Endometrial microvascular endothelial cells (primary cell): ENCODE results near the gene STPG2. TPM values are rescaled to one million over a fixed set of nuclear protein-coding genes. Genes with fewer than 3 reads are reported as not detected.
"Not testable (repeated sequence)": the region's sequence is repeated elsewhere in the genome, so short reads cannot be mapped to it uniquely, and the experiment has no call there.

ENCODE experiments used
- in situ Hi-C: cut with HindIII; loops from 2 replicates; pipeline ENCODE4 v1.10.0; 2017; ENCODE audit warnings: low sequenced_read_pairs, low pct_unique_long_range_greater_than_20kb; ENCODE audit errors: inconsistent ontology term
- total RNA-seq: library from RNA; depleted of rRNA; stranded (reverse); fragments of >200 nt; gene quantifications from one replicate; pipeline ENCODE4 v1.2.3, GENCODE V29; 2015; ENCODE audit errors: inconsistent ontology term

STPG2 gene
- total RNA-seq, 1 donor from 2014 or later = not detected

DNA sequence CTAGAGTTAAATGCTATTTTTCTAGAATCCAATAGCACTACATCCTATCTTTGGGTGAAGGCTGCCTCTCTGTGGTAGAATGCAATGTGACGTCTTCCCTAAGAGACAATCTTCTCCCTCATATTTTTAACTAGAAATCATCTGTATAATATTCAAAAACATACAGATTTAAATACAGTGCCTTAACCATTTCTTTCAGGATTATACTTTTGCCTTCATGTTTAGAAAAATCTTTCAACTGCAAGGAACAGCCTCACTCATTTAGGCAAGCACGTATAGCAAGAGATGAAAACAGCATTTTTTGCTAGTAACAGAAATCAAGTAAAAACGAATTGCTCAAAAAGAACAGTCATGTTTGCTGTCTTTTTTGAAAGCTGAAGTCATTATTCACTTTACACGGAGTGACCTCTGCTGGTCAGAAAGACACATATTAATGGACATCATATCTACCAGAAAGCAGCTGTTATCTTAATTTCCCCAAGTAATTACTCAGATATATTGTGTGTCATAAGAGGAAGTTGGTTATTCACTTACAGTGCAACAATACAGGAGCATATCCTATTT is 422.3 kb downstream of the STPG2 start:
- in situ Hi-C loops = no loop called here

DNA sequence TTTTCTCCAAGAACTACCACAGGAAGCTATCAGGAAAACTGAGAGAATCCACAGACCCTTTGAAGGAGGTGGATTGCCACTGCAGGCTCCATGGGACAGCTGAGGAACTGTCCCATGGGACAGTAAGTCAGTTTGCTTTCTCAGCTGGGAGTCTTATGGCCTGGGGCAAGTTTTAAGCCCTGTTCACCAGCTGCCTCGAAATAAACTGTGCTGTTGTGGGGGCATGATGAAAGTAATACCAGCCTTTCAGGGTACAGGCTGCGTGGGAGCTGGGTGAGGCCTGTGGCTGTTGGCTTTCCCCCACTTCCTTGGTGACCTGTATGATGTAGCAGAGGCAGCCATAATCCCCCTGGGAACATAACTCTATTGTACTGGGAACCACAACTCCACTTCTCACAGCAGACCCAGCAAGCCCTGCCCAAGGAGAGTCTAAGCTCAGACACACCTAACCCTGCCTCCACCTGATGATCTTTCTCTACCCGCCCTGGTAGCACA is 452.1 kb downstream of the STPG2 start:
- in situ Hi-C loops = no loop called here

DNA sequence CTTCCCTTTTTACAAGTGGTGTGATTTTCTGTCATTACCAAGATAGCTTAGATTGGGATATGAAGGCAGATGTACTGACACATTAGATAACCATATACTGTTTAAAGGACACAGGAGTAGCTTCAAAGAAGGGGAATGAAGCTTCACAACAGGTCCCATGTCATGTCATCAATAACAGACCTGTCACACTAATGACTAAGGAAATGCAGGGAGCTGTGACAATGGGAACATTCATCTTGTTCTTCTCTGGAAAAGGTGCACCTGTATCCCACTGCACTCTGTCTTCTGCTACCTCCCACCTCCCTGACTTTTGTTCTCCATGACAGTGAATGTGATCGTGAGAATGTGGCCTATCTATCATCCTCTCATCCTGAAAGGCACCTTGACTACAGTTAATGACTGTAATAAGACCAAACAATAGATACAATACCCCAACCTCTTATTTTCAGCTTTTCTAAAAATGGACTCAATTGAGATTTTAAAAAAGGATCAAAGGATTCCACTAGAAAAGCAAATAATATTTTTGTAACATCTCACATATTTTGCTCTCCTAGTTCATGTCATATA is 472.5 kb downstream of the STPG2 start:
- in situ Hi-C loops = no loop called here

DNA sequence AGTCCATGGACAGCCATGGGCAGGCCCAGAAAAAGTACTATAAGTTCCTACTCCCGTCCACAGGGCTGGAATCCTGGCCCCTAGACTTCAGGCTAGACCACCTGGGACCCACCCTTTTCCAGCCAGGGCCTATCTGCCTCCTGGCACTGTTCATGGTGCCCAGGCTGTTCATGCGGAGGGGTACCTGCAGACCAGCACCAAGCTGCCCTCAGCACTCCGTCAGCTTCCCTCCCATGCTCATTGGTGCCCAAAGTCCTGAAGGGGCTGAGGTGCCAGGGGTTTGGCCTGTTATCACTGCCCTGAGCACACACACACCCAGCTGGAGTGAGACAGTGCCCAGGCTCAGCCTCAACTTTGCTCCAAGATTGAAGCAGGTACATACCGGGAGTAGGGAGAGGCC is 477.7 kb downstream of the STPG2 start:
- in situ Hi-C loops = no loop called here

DNA sequence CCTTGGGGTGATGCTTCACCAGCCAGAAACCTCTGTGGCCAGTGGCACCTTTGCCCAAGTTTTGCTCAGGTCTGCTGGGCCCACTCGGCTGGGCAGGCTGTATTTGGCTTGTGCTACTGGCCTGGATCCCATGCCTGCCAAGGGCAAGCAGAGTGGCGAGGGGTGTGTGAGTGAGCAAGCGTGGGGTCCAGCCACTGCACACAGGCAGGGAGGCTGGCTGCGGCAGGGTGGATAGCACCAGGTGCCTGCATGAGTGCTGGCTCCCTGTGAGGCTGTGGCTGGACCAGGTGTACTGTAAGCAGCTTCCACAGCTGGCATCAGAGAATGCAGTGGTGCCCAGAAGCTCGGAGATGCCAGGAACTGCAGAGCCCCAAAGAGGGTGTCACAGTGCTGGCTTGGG is 478.5 kb downstream of the STPG2 start:
- in situ Hi-C loops = no loop called here

DNA sequence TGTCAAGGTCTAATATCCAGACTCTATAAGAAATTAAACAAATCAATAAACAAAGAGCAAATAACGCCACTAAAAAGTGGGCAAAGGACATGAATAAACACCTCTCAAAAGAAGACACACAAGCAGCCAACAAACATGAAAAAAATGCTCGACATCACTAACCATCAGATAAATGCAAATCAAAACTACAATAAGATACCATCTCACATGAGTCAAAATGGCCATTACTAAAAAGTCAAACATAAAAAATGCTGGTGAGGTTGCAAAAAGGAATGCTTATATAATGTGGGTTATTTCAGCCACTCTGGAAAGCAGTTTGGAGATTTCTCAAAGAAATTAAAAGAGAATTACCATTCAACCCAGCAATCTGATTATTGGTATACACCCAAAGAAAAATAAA is 481.1 kb downstream of the STPG2 start:
- in situ Hi-C loops = no loop called here

DNA sequence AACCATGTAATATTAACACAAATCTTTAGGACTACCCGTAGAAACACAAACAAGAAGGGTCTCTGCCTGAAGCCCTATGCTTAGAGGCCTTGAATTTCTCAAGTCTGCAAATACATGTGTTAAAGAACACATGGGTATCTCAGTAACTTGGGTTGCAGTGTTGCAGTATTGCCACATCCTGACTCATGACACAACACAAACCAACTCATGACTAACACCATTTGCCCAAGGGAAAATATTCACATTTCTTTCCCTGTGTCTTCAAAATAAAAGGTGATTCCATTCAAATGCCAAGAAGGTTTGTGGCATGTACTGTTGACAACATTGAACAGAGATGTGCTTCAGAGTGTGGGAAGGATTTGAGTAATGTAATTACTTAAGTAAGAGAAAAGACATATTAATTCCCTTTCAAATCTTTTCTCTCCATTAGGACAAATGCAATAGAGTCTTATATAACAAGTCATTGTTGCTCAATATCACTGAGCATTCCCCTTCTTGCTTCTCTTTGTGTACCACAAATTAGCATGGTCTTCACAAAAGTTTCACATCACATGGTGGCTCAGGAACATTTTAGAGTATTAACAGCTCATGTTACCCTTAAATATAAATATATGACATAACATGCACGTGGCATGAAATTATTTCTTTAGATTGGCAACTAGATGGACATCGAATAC is 487.1 kb downstream of the STPG2 start:
- in situ Hi-C loops = no loop called here

DNA sequence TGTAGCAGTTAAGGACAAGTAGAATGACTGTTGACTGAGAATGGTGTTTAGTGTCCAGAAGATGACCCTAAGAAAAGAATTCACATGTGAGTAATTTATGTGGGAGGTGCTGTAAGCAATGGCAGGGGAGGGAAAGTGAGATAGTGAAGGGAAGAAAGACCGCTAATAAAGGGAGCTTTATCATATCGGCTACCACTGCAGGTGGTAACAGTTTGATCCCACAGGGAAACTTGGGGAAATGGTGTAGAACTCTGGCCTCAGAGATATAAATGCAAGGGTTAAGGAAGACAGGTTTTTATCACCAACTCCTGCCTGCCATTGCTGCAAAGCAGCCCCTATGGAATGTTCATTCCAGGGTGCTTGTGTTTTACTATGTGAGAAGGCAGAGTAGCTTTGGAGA is 489.6 kb downstream of the STPG2 start:
- in situ Hi-C loops = no loop called here

DNA sequence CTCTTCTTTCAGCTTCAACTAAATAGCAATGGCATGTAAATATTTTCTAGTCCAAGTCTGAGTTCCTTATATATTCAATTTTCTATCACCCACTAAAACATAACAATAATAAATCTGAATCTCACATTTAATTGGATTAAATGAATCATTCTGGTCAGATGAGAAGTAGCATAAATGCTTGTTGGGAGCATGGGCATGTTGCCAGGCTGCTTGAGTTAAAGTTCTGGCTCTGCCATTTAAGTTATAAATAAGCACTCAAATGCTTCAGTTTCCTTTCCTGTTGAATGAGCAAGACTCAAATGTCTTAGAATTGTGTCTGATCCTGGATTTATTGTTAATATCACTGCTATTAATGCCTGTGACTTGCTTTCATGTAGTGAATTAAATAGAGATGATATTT is 496.3 kb downstream of the STPG2 start:
- in situ Hi-C loops = no loop called here

DNA sequence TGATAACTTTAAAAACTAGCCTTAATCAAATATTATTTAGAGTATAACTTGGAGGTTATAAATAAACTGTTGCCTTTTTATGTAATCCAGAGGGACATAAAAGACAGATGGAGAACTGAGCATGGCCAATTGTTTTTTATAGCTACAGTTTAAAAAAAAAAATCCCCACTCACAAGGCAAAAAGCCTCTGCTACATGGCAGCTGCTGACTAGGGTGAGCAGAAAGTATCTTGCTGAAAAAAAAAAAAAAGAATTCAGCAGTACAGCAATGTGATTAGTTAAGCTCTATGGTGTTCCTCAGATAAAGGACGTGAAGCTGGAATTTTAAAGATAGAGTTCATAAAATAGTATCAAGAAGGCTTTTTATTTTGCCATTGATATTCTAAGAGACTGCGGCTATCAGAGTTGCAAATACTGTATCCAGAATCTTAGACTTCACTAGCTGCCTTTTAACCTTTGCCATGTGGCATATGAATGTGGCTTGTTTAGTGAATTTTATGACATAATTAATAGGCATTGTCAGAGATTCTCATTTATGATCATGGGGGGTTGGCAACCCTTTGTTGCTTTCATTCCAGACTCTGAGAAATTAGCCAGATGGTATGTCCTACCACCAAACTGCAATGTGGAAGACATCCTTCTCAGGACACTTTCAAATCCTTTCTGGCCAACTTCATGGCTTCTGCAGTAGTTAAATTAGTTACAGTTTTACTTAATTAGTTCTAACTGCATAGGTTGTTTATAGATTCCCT is 498.0 kb downstream of the STPG2 start:
- in situ Hi-C loops = no loop called here

DNA sequence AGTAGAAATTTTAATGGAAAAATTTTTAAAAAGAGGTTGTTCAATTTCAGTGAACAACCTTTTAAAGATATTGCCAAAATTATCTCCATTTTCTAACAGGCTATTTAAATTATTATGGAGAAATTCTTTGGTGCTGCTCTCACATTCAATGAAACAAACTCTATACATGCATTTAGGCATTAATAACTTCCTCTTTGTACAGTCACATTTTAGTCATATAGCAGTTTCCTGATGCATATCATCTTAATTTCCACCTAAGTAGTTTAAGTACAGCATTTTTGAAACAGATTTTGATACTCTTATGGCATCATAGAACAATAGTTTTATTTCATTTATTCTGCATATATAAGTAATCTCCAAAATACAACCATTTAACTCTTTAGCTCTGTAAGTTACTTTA is 500.1 kb downstream of the STPG2 start:
- in situ Hi-C loops = no loop called here

DNA sequence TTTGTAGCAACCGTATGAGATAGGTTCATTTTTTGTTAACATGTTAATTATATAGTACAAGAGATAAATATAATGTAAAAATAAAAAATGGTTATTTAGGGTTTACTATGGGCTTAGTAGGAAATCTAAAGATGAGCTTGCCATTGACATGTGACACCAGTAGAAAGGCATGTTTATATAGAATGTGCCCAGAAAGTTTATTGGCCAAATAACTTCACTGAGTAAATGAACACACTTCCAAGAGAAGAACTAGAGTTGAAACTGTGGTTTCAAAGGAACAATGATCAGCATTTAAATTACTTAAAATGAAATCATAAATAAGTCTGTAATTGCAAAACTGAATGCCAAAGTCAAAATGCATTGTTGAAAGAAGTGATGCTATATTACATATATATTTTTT is 503.3 kb downstream of the STPG2 start:
- in situ Hi-C loops = no loop called here

DNA sequence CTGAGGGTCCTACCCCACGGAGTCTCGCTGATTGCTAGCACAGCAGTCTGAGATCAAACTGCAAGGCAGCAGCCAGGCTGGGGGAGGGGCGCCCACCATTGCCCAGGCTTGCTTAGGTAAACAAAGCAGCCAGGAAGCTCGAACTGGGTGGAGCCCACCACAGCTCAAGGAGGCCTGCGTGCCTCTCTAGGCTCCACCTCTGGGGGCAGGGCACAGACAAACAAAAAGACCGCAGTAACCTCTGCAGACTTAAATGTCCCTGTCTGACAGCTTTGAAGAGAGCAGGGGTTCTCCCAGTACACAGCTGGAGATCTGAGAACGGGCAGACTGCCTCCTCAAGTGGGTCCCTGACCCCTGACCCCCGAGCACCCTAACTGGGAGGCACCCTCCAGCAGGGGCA is 509.4 kb downstream of the STPG2 start:
- in situ Hi-C loops = not testable (repeated sequence)

DNA sequence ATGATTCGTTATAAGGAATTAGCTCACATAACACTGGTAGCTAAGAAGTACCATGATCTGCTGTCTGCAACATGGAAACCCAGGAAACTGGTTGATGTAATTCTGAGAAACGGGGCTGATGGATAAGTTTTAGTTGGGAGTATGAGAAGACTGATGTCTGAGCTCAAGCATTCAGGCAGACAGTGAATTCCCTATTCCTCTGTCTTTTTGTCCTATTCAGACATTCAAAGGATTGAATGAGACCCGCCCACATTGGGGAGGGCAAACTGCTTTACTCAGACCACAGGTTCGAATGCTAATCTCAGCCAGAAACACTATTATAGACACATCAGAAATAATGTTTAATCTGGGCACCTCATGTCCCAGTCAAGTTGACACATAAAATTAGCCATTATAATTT is 515.5 kb downstream of the STPG2 start:
- in situ Hi-C loops = no loop called here

DNA sequence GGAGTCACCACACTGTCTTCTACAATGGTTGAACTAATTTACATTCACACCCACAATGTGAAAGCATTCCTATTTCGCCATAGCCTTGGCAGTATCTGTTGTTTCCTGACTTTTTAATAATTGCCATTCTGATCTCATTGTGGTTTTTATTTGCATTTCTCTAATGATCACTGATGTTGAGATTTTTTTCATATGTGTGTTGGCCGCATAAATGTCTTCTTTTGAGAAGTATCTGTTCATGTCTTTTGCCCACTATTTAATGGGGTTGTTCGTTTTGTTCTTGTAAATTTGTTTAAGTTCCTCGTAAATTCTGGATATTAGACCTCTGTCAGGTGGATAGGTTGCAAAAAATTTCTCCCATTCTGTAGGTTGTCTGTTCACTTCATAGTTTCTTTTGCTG is 519.1 kb downstream of the STPG2 start:
- in situ Hi-C loops = no loop called here

DNA sequence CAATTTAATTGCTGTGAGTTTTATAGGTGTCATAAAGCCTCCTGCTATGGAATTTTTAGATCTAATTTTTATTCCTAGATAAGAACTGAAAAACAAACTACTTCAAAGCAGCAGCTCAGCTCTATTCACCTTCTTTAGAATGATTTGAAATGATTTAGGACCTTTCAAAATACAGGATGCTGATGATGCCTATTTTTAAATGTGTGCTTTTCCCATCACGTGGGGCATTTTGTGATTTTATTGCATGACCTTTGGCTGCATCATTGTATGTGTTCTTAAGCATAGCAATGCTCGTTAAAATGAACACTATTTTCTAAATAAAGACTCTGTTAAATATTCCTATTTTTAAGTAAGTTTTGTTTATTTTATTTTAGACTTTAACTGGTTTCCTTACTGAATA is 537.3 kb downstream of the STPG2 start:
- in situ Hi-C loops = no loop called here

DNA sequence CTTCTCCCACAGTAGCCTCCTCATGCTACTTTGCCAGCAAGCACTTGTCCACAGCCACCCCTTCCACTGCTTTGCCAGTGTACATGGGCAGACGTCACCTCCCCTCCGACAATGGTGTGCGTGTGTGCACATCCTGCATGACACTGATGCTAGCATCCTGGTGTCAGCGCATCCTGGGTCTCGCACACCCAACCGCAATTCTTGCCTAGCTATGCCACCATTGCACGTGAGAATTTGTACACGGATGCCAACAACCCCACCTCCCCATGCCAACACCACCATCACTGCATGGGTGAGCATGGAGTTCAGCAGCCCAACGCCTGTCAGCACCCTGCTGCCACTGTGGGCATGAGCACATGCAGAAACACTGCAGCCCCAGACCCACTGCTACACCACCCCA is 550.0 kb downstream of the STPG2 start:
- in situ Hi-C loops = no loop called here

DNA sequence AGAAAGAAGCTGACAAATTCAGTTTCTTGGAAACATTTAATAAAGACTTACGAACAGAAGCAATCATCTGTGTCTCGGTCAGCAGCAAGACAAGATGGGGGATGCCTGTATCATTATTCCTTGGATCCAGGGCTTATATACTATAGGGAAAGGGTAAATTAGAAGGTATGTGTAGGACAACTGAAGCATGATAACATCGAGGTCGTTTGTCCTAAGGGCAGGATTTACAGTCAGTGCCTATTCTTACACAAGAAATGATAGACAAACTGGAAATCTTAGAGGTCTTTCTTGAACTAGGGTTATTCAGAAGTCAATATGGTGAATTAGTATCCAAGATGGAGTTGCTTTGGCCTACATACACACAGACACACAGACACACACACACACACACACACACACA is 553.0 kb downstream of the STPG2 start:
- in situ Hi-C loops = no loop called here

DNA sequence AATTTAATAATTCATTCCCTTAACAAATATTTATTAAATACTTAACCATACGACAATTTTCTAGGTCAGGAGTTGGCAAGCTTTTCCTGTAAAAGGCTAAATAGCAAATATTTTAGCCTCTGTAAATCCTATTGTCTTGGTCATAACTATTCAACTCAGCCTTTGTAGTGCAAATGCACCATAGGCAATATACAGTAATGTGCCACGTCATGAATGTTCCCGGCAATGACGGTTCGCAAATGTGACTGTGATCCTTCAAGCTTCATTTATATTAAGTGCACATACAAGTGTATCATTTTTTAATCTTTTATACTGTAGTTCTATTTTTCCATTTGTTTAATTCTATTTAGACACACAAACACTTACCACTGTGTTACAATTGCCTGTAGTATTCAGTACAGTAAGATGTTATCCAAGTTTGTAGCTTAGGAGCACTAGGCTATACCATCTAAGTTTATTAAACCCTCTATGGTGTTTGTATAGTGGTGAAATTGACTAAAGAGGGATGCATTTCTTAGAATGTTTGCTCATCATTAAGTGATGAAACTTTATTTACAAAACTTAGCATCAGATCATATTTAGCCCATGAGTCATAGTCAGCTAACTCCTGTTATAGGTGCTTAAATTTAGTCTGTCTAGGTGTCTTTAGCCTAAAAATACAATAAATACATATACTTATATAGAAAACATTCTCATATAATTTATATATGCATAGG is 553.6 kb downstream of the STPG2 start:
- in situ Hi-C loops = no loop called here
